A172 (cell line): ENCODE measurements around the gene ARL4D. TPM values are rescaled to one million over a fixed set of nuclear protein-coding genes. Genes with fewer than 3 reads are reported as not detected.
"Not testable (repeated sequence)": the region's sequence is repeated elsewhere in the genome, so short reads cannot be mapped to it uniquely, and the experiment has no call there.

Experiments used
- DNase-seq: peaks from one replicate; pipeline ENCODE4 v3.0.0-alpha.2; 2015; ENCODE audit warnings: low spot score
- total RNA-seq: library from RNA; depleted of rRNA; stranded (reverse); fragments of >200 nt; shearing (Covaris generic); gene quantifications from 2 replicates; pipeline ENCODE4 v1.2.3, GENCODE V29; 2014; rRNA removed

ARL4D gene, protein sequence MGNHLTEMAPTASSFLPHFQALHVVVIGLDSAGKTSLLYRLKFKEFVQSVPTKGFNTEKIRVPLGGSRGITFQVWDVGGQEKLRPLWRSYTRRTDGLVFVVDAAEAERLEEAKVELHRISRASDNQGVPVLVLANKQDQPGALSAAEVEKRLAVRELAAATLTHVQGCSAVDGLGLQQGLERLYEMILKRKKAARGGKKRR
- 7.1 and 9.8 TPM in 2 replicates for total RNA-seq

GRCh38 chr17:43398724-43399595 lies at the start of gene ARL4D:
TSS of gene ARL4D (plus strand) at chr17:43398993. CDS start at chr17:43399733, 740 bp downstream.
- DNase-seq: peak; percentile 63

GRCh38 chr17:43349142-43349541 lies 49.7 kb upstream of the ARL4D start:
- no peak for DNase-seq

- DNase-seq: no peak
Observed at GRCh38 chr17:43350888-43351361, 47.9 kb upstream of the ARL4D start.

DNA sequence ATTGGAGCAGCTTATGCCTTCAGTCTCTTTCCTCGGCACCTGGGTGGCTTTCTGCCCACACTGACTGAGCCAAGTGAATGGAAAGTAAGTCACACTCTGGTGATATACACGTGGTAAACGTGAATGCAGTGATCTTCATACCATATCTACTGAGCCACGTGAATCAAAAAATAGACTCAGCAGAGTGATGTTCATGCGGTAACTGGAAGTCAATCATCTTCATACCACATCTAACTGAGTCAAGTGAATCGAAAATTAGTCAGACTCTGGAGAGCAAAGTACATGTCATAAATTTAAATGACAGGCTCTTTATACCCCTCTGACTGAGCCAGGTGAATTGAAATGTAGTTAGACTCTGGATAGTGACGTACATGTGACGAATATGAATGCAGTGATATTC lies 47.1 kb upstream of the ARL4D start:
- DNase-seq: no peak

DNA sequence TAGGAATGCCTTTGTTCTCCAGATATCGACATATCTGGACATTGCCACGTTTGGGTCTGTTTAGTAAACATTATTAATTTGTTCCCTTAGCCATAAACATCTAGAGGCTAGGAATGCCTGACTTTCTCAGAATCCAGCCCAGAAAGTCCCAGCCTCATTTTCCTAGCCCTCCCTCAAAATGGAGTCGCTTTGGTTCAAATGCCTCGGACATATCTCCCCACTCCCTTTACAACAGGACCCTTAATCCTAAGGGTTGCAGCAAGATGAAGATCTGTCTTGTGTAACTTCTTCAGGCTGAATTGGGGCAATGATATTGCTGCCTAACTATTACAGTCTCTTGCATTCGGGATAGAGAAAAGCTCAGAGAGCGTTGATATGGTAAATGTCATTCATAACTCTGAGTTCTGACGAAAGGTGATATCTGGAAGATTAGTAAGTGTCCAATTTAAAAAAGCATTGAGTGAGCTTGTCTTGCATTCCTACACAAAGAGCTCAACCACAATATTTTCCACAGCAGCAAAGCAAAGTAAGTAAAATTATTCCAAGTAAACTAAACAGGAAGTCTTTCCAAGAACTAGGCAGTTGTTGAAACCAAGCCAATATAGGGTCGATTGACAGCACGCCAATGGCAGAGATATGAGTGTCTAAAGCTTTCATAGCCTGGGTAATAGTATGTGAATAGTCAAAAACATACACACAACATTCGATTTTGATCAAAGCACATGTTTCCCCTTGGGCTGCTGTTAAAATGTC lies 46.0 kb upstream of the ARL4D start:
- no peak for DNase-seq

DNA sequence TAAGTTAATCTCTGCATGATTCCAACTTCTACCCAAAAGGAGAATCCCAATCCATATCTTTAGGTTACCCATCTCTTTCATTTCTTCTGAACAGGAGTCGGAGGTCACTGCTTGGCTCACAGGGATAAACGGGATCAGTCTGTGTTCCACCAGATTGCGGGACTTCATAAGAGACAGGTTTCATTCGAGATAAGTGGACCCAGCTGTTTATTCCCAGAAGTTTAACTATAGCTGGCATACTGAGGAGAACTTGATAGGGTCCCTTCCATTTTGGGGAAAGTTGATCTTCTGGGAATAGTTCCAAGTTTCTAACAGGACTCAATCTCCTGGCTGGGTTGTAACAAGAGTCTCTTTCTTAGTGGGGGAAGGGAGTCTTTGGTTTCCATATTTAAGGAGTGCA lies 45.4 kb upstream of the ARL4D start:
- DNase-seq: no peak

- no peak for DNase-seq
Observed at GRCh38 chr17:43354371-43354770, 44.4 kb upstream of the ARL4D start.

GRCh38 chr17:43356450-43356849 lies 42.3 kb upstream of the ARL4D start:
- DNase-seq: no peak

DNA sequence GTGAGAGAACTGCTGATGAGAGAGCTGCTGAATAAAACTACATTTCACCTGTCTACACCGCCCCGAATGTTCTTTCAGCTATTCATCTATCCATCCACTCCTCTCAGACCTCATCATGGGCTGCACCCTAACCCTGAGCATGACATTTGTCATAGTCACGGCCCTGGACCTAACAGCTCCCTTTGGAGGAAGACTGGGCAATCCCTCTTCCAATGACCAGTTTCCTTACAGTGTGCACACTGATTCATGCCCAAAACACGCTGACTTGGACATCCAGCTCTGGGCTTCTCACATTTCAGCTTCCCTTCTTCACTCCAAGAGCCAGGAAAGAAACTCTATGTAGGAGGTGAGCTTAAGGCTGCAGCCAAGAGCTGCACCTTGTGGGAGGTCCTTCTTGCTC lies 41.8 kb upstream of the ARL4D start:
- DNase-seq: peak; percentile 91

GRCh38 chr17:43359469-43360110 lies 39.2 kb upstream of the ARL4D start:
- no peak for DNase-seq

DNA sequence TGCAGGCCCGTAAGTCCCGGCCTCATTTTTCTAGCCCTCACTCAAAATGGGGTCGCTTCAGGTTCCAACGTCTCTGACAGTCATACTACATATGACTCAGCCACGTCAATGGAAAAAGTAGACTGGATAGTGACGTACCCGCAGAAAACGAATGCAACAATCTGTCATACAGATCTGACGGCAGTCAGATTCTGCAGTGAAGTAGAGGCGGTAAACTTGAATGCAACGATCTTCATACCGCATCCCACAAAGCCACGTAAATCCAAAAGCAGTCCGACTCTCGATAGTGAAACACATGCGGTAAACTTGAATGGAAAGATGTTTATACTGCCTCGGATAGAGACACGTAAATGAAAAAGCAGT lies 38.4 kb upstream of the ARL4D start:
- DNase-seq: peak; percentile 83

DNA sequence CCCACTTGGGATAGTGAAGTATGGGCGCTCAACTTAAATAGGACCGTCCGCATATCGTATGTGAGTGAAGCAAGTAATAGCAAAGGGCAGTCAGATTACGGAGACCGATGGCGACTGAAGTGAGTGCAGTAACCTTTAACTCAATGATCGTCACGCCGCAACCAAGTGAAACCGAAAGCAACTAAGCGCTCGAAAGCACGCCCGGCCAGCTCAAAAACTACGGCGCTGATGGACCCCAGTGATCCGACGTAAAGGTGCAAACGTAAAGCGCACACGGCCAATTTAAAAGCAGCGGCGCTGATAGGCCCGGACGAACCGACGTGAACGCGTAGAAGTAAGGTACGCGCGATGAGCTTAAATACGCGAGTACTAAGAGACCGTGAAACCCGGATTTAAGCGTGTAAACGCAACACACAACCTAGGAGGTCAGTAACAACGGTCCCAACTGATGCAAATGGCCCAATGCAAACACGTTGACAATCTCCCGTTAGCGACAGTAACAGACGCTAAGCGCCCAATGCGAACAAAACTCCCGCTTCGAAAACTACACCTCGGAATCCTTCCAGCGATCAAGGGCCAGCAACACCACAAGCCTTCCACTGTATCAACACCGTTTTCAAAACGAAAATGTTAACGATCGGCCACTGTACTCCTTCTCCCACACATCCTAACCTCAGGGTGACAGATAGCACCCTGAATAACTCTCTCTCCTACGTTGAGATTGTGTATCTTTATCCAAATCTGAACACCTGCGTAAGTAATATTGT lies 37.9 kb upstream of the ARL4D start:
- peak; percentile 100 for DNase-seq

GRCh38 chr17:43363181-43363925 lies 35.4 kb upstream of the ARL4D start:
- DNase-seq: no peak

DNA sequence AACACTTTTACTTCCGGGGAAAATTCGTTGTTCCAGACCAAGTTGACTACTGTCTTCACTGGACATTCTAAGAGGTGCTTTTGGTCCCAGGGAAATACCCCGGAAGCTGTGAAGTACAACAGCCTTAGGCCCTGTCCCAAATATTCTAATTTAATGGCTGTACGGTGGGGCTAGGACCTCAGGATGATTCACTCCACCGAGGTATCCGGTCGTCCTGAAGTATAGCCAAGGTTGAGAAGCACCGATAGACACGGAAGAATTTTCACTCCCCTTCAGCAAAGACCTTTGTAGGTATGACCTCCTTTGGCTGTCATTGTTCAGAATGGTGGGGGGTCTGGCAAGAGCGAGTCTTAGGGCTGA lies 34.9 kb upstream of the ARL4D start:
- DNase-seq: no peak

GRCh38 chr17:43365356-43365755 lies 33.4 kb upstream of the ARL4D start:
- no peak for DNase-seq

- not testable (repeated sequence) for DNase-seq
Observed at GRCh38 chr17:43365921-43366320, 32.9 kb upstream of the ARL4D start.

- DNase-seq: no peak
Observed at GRCh38 chr17:43366891-43367736, 31.7 kb upstream of the ARL4D start.

GRCh38 chr17:43367737-43368242 lies 31.0 kb upstream of the ARL4D start:
- DNase-seq: peak; percentile 85
